Activated naive CD4-positive, alpha-beta T cell treated with anti-CD3 and anti-CD28 coated beads, Interleukin-2, amount 50 U/mL, for 16 hours (primary cell): ENCODE measurements around the gene TFB2M.

Experiments used
- DNase-seq: peaks from one replicate; pipeline ENCODE4 v3.0.0-alpha.2; 2020

The TFB2M gene

GRCh38 chr1:246550402-246550801 lies 15.7 kb downstream of the TFB2M start:
- DNase-seq, result no peak

- no peak for DNase-seq
Measured at GRCh38 chr1:246549665-246550064, 16.4 kb downstream of the TFB2M start.

GRCh38 chr1:246544001-246544400 lies 22.1 kb downstream of the TFB2M start:
- DNase-seq, result no peak

- no peak for DNase-seq
Measured at GRCh38 chr1:246540738-246541491, 25.1 kb downstream of the TFB2M start.

GRCh38 chr1:246537887-246538286 lies 28.2 kb downstream of the TFB2M start:
- no peak for DNase-seq

GRCh38 chr1:246537441-246537840 lies 28.6 kb downstream of the TFB2M start:
- DNase-seq, result no peak

- DNase-seq, result no peak
Measured at GRCh38 chr1:246534114-246534513, 31.9 kb downstream of the TFB2M start.

- no peak for DNase-seq
Measured at GRCh38 chr1:246533371-246533905, 32.6 kb downstream of the TFB2M start.

- DNase-seq, result no peak
Measured at GRCh38 chr1:246532519-246532918, 33.5 kb downstream of the TFB2M start.

- no peak for DNase-seq
Measured at GRCh38 chr1:246530482-246530881, 35.6 kb downstream of the TFB2M start.

GRCh38 chr1:246528933-246529731 lies 36.9 kb downstream of the TFB2M start:
- DNase-seq, result no peak

GRCh38 chr1:246527402-246528088 lies 38.5 kb downstream of the TFB2M start:
- no peak for DNase-seq

- DNase-seq, result no peak
Measured at GRCh38 chr1:246526915-246527314, 39.1 kb downstream of the TFB2M start.

GRCh38 chr1:246526380-246526779 lies 39.7 kb downstream of the TFB2M start:
- DNase-seq, result no peak

- no peak for DNase-seq
Measured at GRCh38 chr1:246519514-246519913, 46.5 kb downstream of the TFB2M start.

GRCh38 chr1:246518456-246519205 lies 47.4 kb downstream of the TFB2M start:
- no peak for DNase-seq

GRCh38 chr1:246517391-246517790 lies 48.7 kb downstream of the TFB2M start:
- DNase-seq, result no peak

- DNase-seq, result no peak
Measured at GRCh38 chr1:246516126-246516525, 49.9 kb downstream of the TFB2M start.

GRCh38 chr1:246515390-246516005 lies 50.6 kb downstream of the TFB2M start:
- no peak for DNase-seq

- DNase-seq, result no peak
Measured at GRCh38 chr1:246513619-246514343, 52.3 kb downstream of the TFB2M start.

GRCh38 chr1:246513041-246513440 lies 53.0 kb downstream of the TFB2M start:
- no peak for DNase-seq
